Measurements from ENCODE around the gene MSANTD2. TPM values are rescaled to one million over a fixed set of nuclear protein-coding genes. Genes with fewer than 3 reads are reported as not detected.

The MSANTD2 gene
- total RNA-seq, 1 experiment from 2014 or later = 32.6 TPM

GRCh38 chr11:124762105-124762623 is 38.0 kb downstream of the MSANTD2 start, which contains the start of gene ESAM:
TSS of gene ESAM (minus strand) at chr11:124762290. CDS start at chr11:124762154, 136 bp downstream.
- peaks cover 15% of the 10 kb centered on the region for H3F3A ChIP-seq (ENCODE audit: low read length, unreplicated experiment)
- no peaks in the 10 kb centered on the region for H3K9me3 ChIP-seq (ENCODE audit: low read length)
- no peak within 1 kb of the TSS for H3K27ac ChIP-seq (ENCODE audit: low read length)
- ATAC-seq (peak; percentile 51), DNase-seq (peak; percentile 46)
- peaks cover 6% of the 10 kb centered on the region; the same call in 1 of the 2 replicates for H3K36me3 ChIP-seq (ENCODE audit: low read depth, low read length)
- no peaks in the 10 kb centered on the region for H3K9me2 ChIP-seq (replicated peaks; ENCODE audit: low read length)
- peak within 1 kb of the TSS; percentile 100 for H3K4me2 ChIP-seq (ENCODE audit: low read length)
- no peaks in the 10 kb centered on the region; the same call in 1 of the 2 replicates for H4K20me1 ChIP-seq (ENCODE audit: low read length)
- peak within 1 kb of the TSS; percentile 91 for H3K4me3 ChIP-seq (ENCODE audit: low read length)
- H2AFZ ChIP-seq (ENCODE audit: low read length) = peak within 1 kb of the TSS; percentile 97
- intact Hi-C loops (cut with micrococcal nuclease) = loop anchor here (1.0 to 2.0 kb wide), 2 partner anchors 15 to 88 kb away; no protein-coding TSS in a partner anchor
- no peaks in the 10 kb centered on the region for H3K79me2 ChIP-seq (ENCODE audit: low read length)
- H3K4me1 ChIP-seq (ENCODE audit: insufficient read depth, low read length) = peaks cover 27% of the 10 kb centered on the region
- H3K9ac ChIP-seq (ENCODE audit: low read length) = peak within 1 kb of the TSS; percentile 50
- H3K27me3 ChIP-seq (ENCODE audit: low read length) = no peaks in the 10 kb centered on the region
- POLR2A ChIA-PET (ENCODE audit: unreplicated experiment) = no interaction called here
- BruUV-seq (replicated peaks) = no TSS peak
- TF ChIP-seq EZH2phosphoT487 (IDR thresholded peaks at IDR 0.05; ENCODE audit: borderline replicate concordance, low read length) (no peak), EZH2 (IDR thresholded peaks at IDR 0.05; ENCODE audit: low read length, unreplicated experiment) (no peak), CTCF (conservative IDR thresholded peaks at IDR 0.05; ENCODE audit: low read depth, low read length) (no peak)
- CTCF ChIA-PET = interaction anchor here (1.2 to 2.8 kb wide), 4 partner anchors 16 to 93 kb away, joined by 3 to 50 read pairs (median 18); no protein-coding TSS in a partner anchor

- no peak for DNase-seq
- no peak for TF ChIP-seq CTCF (conservative IDR thresholded peaks at IDR 0.05; ENCODE audit: low read depth, low read length)
- no peak for TF ChIP-seq EZH2 (IDR thresholded peaks at IDR 0.05; ENCODE audit: low read length, unreplicated experiment)
- no peak for TF ChIP-seq EZH2phosphoT487 (IDR thresholded peaks at IDR 0.05; ENCODE audit: borderline replicate concordance, low read length)
- H3K9me3 ChIP-seq (ENCODE audit: low read length) = no peaks in the 10 kb centered on the region
- no peak overlapping the region for H3K9ac ChIP-seq (ENCODE audit: low read length)
- POLR2A ChIA-PET (ENCODE audit: unreplicated experiment) = no interaction called here
- intact Hi-C loops (cut with micrococcal nuclease) = loop anchor here (1.0 to 2.0 kb wide), 2 partner anchors 15 to 87 kb away; no protein-coding TSS in a partner anchor
- H3K27ac ChIP-seq (ENCODE audit: low read length) = no peak overlapping the region
- no peak for ATAC-seq
- H3K27me3 ChIP-seq (ENCODE audit: low read length) = no peaks in the 10 kb centered on the region
- H3K4me2 ChIP-seq (ENCODE audit: low read length) = peak overlapping the region; percentile 100
- H3K4me3 ChIP-seq (ENCODE audit: low read length) = peak overlapping the region; percentile 91
- H3K36me3 ChIP-seq (ENCODE audit: low read depth, low read length) = no peaks in the 10 kb centered on the region; the same call in 1 of the 2 replicates
- peaks cover 27% of the 10 kb centered on the region for H3K4me1 ChIP-seq (ENCODE audit: insufficient read depth, low read length)
- CTCF ChIA-PET = interaction anchor here (2.8 kb wide), 1 partner anchor 75 kb away, joined by 50 read pairs; no protein-coding TSS in a partner anchor
- H3K9me2 ChIP-seq (replicated peaks; ENCODE audit: low read length) = no peaks in the 10 kb centered on the region
- H2AFZ ChIP-seq (ENCODE audit: low read length) = peak overlapping the region; percentile 97; the same call in 1 of the 2 replicates
- no peaks in the 10 kb centered on the region for H3K79me2 ChIP-seq (ENCODE audit: low read length)
- TSS peak; percentile 20 for BruUV-seq (replicated peaks)
- peaks cover 15% of the 10 kb centered on the region for H3F3A ChIP-seq (ENCODE audit: low read length, unreplicated experiment)
- no peaks in the 10 kb centered on the region; the same call in 1 of the 2 replicates for H4K20me1 ChIP-seq (ENCODE audit: low read length)
Measured at GRCh38 chr11:124761301-124762104, 38.7 kb downstream of the MSANTD2 start.

Measured in PC-3 (cell line).